GM21447 (cell line): ENCODE results near the gene PEX3.
"Not testable (repeated sequence)": the region's sequence is repeated elsewhere in the genome, so short reads cannot be mapped to it uniquely, and the experiment has no call there.

Experiments used
- ATAC-seq: cut with Tn5 transposase; IDR thresholded peaks from one replicate; pipeline ENCODE4 v1.9.1; 2021; ENCODE audit not compliant: unreplicated experiment

Gene PEX3

GRCh38 chr6:143443096-143443495 lies 7.5 kb upstream of the PEX3 start:
- no peak for ATAC-seq

GRCh38 chr6:143447865-143448264 lies 2.7 kb upstream of the PEX3 start:
- ATAC-seq, result not testable (repeated sequence)

- ATAC-seq, result no peak
These were observed 1.4 kb upstream of the PEX3 start for GRCh38 chr6:143449082-143449713.

- peak; percentile 18 for ATAC-seq
These were observed 722 bp upstream of the PEX3 start for GRCh38 chr6:143449714-143450452.

GRCh38 chr6:143451531-143451930 lies 926 bp downstream of the PEX3 start:
- no peak for ATAC-seq

- ATAC-seq, result no peak
These were observed 7.2 kb downstream of the PEX3 start for GRCh38 chr6:143457563-143458359.

GRCh38 chr6:143465546-143465945 lies 14.9 kb downstream of the PEX3 start:
- ATAC-seq, result no peak

- ATAC-seq, result no peak
These were observed 17.4 kb downstream of the PEX3 start for GRCh38 chr6:143468026-143468425.

GRCh38 chr6:143468823-143469222 lies 18.2 kb downstream of the PEX3 start:
- not testable (repeated sequence) for ATAC-seq

- no peak for ATAC-seq
These were observed 21.2 kb downstream of the PEX3 start for GRCh38 chr6:143471822-143472221.

GRCh38 chr6:143476545-143476944 lies 25.9 kb downstream of the PEX3 start:
- no peak for ATAC-seq

- ATAC-seq, result no peak
These were observed 28.0 kb downstream of the PEX3 start for GRCh38 chr6:143478479-143479062.

- no peak for ATAC-seq
These were observed 32.0 kb downstream of the PEX3 start for GRCh38 chr6:143482593-143482992.

- no peak for ATAC-seq
These were observed 35.4 kb downstream of the PEX3 start for GRCh38 chr6:143485967-143486366.

GRCh38 chr6:143486752-143487151 lies 36.1 kb downstream of the PEX3 start:
- ATAC-seq, result no peak

- no peak for ATAC-seq
These were observed 39.6 kb downstream of the PEX3 start for GRCh38 chr6:143490244-143490643.

GRCh38 chr6:143490775-143491174 lies 40.2 kb downstream of the PEX3 start:
- no peak for ATAC-seq

GRCh38 chr6:143496974-143497373 lies 46.4 kb downstream of the PEX3 start:
- no peak for ATAC-seq

GRCh38 chr6:143498428-143498827 lies 47.8 kb downstream of the PEX3 start:
- no peak for ATAC-seq

GRCh38 chr6:143501851-143502250 lies 51.2 kb downstream of the PEX3 start:
- no peak for ATAC-seq

- ATAC-seq, result no peak
These were observed 53.8 kb downstream of the PEX3 start for GRCh38 chr6:143504369-143504768.
